Tibial nerve (tissue), 4 donors: ENCODE data around the gene ZNF566. TPM values are rescaled to one million over a fixed set of nuclear protein-coding genes. Genes with fewer than 3 reads are reported as not detected.

Experiments
- DNase-seq, 2 donors: peaks; one replicate each; pipeline ENCODE4 v3.0.0-alpha.2; 2019; ENCODE audit warnings: low spot score in 2 of 2
- H3K27ac ChIP-seq, 4 donors: fragments of 200-600 bp; sonication (generic) in 3 of 4; one replicate each; pipeline ENCODE4 v1.5.1; 2017 to 2019; ENCODE audit warnings: mild to moderate bottlenecking in 1 of 4
- H3K27me3 ChIP-seq, 2 donors: fragments of 200-600 bp; sonication (generic) in 1 of 2; one replicate each; pipeline versions ENCODE4 v1.5.1 to v1.6.0; 2017 to 2019
- H3K36me3 ChIP-seq, 3 donors: fragments of 200-600 bp; sonication (generic); one replicate each; pipeline ENCODE4 v1.5.1; 2018 to 2019
- H3K4me1 ChIP-seq, 4 donors: fragments of 200-600 bp; sonication (generic) in 3 of 4; one replicate each; pipeline ENCODE4 v1.5.1; 2017 to 2019
- H3K4me3 ChIP-seq, 4 donors: fragments of 200-600 bp; sonication (generic) in 3 of 4; one replicate each; pipeline ENCODE4 v1.5.1; 2017 to 2019; ENCODE audit warnings: mild to moderate bottlenecking in 1 of 4, moderate library complexity in 1 of 4
- H3K9me3 ChIP-seq, 4 donors: fragments of 200-600 bp; sonication (generic) in 3 of 4; one replicate each; pipeline ENCODE4 v1.5.1; 2017 to 2019
- CTCF ChIP-seq, 5 experiments: fragments of 200-600 bp in 3 of 5; fragments of 450-650 bp in 2 of 5; sonication (generic) in 3 of 5; IDR thresholded peaks; one replicate each; pipeline ENCODE4 v1.5.1; 2016 to 2019; ENCODE audit warnings: antibody characterized with exemption in 5 of 5, mild to moderate bottlenecking in 3 of 5, moderate library complexity in 2 of 5
- EP300 ChIP-seq, 2 donors: sonication (generic); formaldehyde crosslinking; IDR thresholded peaks; one replicate each; pipeline ENCODE4 v1.6.1; 2017; ENCODE audit warnings: antibody characterized with exemption in 2 of 2, mild to moderate bottlenecking in 1 of 2
- POLR2A ChIP-seq, 2 donors: fragments of 450-650 bp; IDR thresholded peaks; one replicate each; pipeline ENCODE4 v1.6.1; 2017; ENCODE audit warnings: antibody characterized with exemption in 2 of 2, mild to moderate bottlenecking in 2 of 2, moderate library complexity in 2 of 2
- WGBS, 2 donors: methylation state at CpG; one replicate each; pipeline ENCODE4 v1.1.5; 2018; 5-methylcytosine and 5-hydroxymethylcytosine counted together
- total RNA-seq, 4 donors: library from RNA; depleted of rRNA; stranded (reverse); fragments of >200 nt; gene quantifications; one replicate each; pipeline ENCODE4 v1.1.0, GENCODE V29; 2016

ZNF566 gene
- total RNA-seq, 4 donors from 2014 or later = 12.1 to 20.1 (median 14.9) TPM

- Histone ChIP-seq H3K4me1 (peaks cover 0 to 26% (median 7%) of the 10 kb centered on the region in 4 donors), H3K27ac (peak overlapping the region in 3 of 4 donors; percentile 89 to 92 (median 90)), H3K4me3 (peak overlapping the region; percentile 53 to 83 (median 74)), H3K27me3 (no peaks in the 10 kb centered on the region), H3K9me3 (peaks cover 0 to 71% (median 19%) of the 10 kb centered on the region in 4 donors), H3K36me3 (peaks cover 0 to 62% (median 8%) of the 10 kb centered on the region in 3 donors)
- no peak for DNase-seq
- TF ChIP-seq POLR2A (IDR thresholded peaks at IDR 0.05) (no peak), EP300 (IDR thresholded peaks at IDR 0.05) (no peak), CTCF (IDR thresholded peaks at IDR 0.05) (no peak)
- WGBS, 2 donors = 5 to 7% methylated on average over 5 of the region's 5 CpGs
Measured at GRCh38 chr19:36527341-36527740, 38.0 kb upstream of the ZNF566 start.

GRCh38 chr19:36526581-36526980 is 37.2 kb upstream of the ZNF566 start:
- no peak overlapping the region for H3K27ac ChIP-seq
- TF ChIP-seq CTCF (IDR thresholded peaks at IDR 0.05) = no peak
- no peaks in the 10 kb centered on the region for H3K27me3 ChIP-seq
- H3K4me1 ChIP-seq = peaks cover 0 to 26% (median 7%) of the 10 kb centered on the region in 4 donors
- H3K4me3 ChIP-seq = no peak overlapping the region
- 65 to 71% methylated on average over 5 of the region's 5 CpGs for WGBS, 2 donors
- H3K36me3 ChIP-seq = peaks cover 0 to 62% (median 8%) of the 10 kb centered on the region in 3 donors
- DNase-seq = no peak
- H3K9me3 ChIP-seq = peaks cover 0 to 72% (median 24%) of the 10 kb centered on the region in 4 donors

- 98 to 99% methylated on average over 4 of the region's 4 CpGs for WGBS, 2 donors
- TF ChIP-seq CTCF (IDR thresholded peaks at IDR 0.05) (no peak), POLR2A (IDR thresholded peaks at IDR 0.05) (no peak), EP300 (IDR thresholded peaks at IDR 0.05) (no peak)
Measured at GRCh38 chr19:36524617-36525016, 35.3 kb upstream of the ZNF566 start.

GRCh38 chr19:36514012-36514612 is 24.8 kb upstream of the ZNF566 start:
- Histone ChIP-seq H3K4me1 (no peaks in the 10 kb centered on the region), H3K9me3 (peaks cover 3 to 100% (median 71%) of the 10 kb centered on the region in 4 donors), H3K27me3 (no peaks in the 10 kb centered on the region), H3K27ac (no peak overlapping the region), H3K36me3 (peaks cover 8 to 100% (median 44%) of the 10 kb centered on the region in 3 donors), H3K4me3 (no peak overlapping the region)
- TF ChIP-seq EP300 (IDR thresholded peaks at IDR 0.05) = no peak
- 96 to 98% methylated on average over 2 of the region's 2 CpGs for WGBS, 2 donors
- DNase-seq = no peak

More at GRCh38 chr19:36524617-36525016, 35.3 kb upstream of the ZNF566 start:
- Histone ChIP-seq H3K27me3 (no peaks in the 10 kb centered on the region), H3K9me3 (peaks cover 0 to 75% (median 30%) of the 10 kb centered on the region in 4 donors), H3K27ac (no peak overlapping the region), H3K4me3 (no peak overlapping the region), H3K4me1 (peaks cover 0 to 26% (median 7%) of the 10 kb centered on the region in 4 donors), H3K36me3 (peaks cover 0 to 69% (median 17%) of the 10 kb centered on the region in 3 donors)
- no peak for DNase-seq

- WGBS, 2 donors = 90% methylated on average over 3 of the region's 3 CpGs
- Histone ChIP-seq H3K27ac (no peak overlapping the region), H3K36me3 (peaks cover 0 to 46% (median 0%) of the 10 kb centered on the region in 3 donors), H3K4me3 (no peak overlapping the region), H3K27me3 (no peaks in the 10 kb centered on the region), H3K4me1 (no peaks in the 10 kb centered on the region), H3K9me3 (peaks cover 0 to 100% (median 47%) of the 10 kb centered on the region in 4 donors)
- TF ChIP-seq EP300 (IDR thresholded peaks at IDR 0.05) (no peak), POLR2A (IDR thresholded peaks at IDR 0.05) (no peak), CTCF (IDR thresholded peaks at IDR 0.05) (no peak)
- DNase-seq = no peak
Measured at GRCh38 chr19:36508325-36508724, 19.0 kb upstream of the ZNF566 start.
